Endothelial cell (in vitro differentiated cells): Measurements from ENCODE around the gene DOK5. TPM values are rescaled to one million over a fixed set of nuclear protein-coding genes. Genes with fewer than 3 reads are reported as not detected.

ENCODE experiments used
- DNase-seq: peaks from one replicate; pipeline ENCODE4 v3.0.0; 2021; ENCODE audit warnings: low spot score
- H3K27ac Mint-ChIP-seq: one replicate; pipeline ENCODE4 v1.8.0; 2021; ENCODE audit warnings: mixed read lengths, inconsistent platforms; ENCODE audit not compliant: unreplicated experiment
- H3K27me3 Mint-ChIP-seq: one replicate; pipeline ENCODE4 v1.8.0; 2021; ENCODE audit warnings: mild to moderate bottlenecking, moderate library complexity, mixed read lengths, inconsistent platforms; ENCODE audit not compliant: unreplicated experiment
- H3K36me3 Mint-ChIP-seq: one replicate; pipeline ENCODE4 v1.8.0; 2021; ENCODE audit warnings: mild to moderate bottlenecking, low read depth, mixed read lengths, inconsistent platforms; ENCODE audit not compliant: unreplicated experiment
- H3K4me1 Mint-ChIP-seq: one replicate; pipeline ENCODE4 v1.8.0; 2021; ENCODE audit warnings: mild to moderate bottlenecking, mixed read lengths, inconsistent platforms; ENCODE audit not compliant: unreplicated experiment
- H3K4me3 Mint-ChIP-seq: one replicate; pipeline ENCODE4 v1.8.0; 2021; ENCODE audit warnings: mild to moderate bottlenecking, mixed read lengths, inconsistent platforms; ENCODE audit not compliant: unreplicated experiment
- H3K9me3 Mint-ChIP-seq: one replicate; pipeline ENCODE4 v1.8.0; 2021; ENCODE audit warnings: mixed read lengths, inconsistent platforms; ENCODE audit not compliant: unreplicated experiment
- CTCF ChIP-seq: fragments of 200-600 bp; sonication (generic); IDR thresholded peaks from one replicate; pipeline ENCODE4 v1.5.0; 2021; ENCODE audit warnings: antibody characterized with exemption; ENCODE audit not compliant: unreplicated experiment
- total RNA-seq: library from RNA; stranded (reverse); fragmentation: NEBNext Ultra II Directional; extraction: Animal tissue kit (Norgen Biotek cat#: 25700); gene quantifications from one replicate; pipeline ENCODE4 v1.2.1, GENCODE V29; 2021; ENCODE audit not compliant: unreplicated experiment

The DOK5 gene
- total RNA-seq, 1 donor from 2014 or later = 0.26 TPM

GRCh38 chr20:54458219-54458618 lies 17.2 kb upstream of the DOK5 start:
- H3K4me1 Mint-ChIP-seq = no peaks in the 10 kb centered on the region
- peaks cover under 1% of the 10 kb centered on the region for H3K27me3 Mint-ChIP-seq
- H3K36me3 Mint-ChIP-seq = no peaks in the 10 kb centered on the region
- no peak for DNase-seq
- H3K9me3 Mint-ChIP-seq = no peaks in the 10 kb centered on the region
- H3K4me3 Mint-ChIP-seq = no peak overlapping the region
- no peak for TF ChIP-seq CTCF
- H3K27ac Mint-ChIP-seq = no peak overlapping the region

- DNase-seq = no peak
- no peak for TF ChIP-seq CTCF
- Mint-ChIP-seq H3K9me3 (no peaks in the 10 kb centered on the region), H3K27ac (no peak overlapping the region), H3K4me3 (no peak overlapping the region), H3K27me3 (no peaks in the 10 kb centered on the region), H3K36me3 (no peaks in the 10 kb centered on the region), H3K4me1 (no peaks in the 10 kb centered on the region)
Observed at GRCh38 chr20:54459279-54459678, 16.1 kb upstream of the DOK5 start.

GRCh38 chr20:54464003-54464402 lies 11.4 kb upstream of the DOK5 start:
- Mint-ChIP-seq H3K36me3 (no peaks in the 10 kb centered on the region), H3K27me3 (no peaks in the 10 kb centered on the region), H3K4me1 (no peaks in the 10 kb centered on the region), H3K27ac (no peak overlapping the region), H3K4me3 (no peak overlapping the region), H3K9me3 (no peaks in the 10 kb centered on the region)
- DNase-seq = no peak
- TF ChIP-seq CTCF = no peak

GRCh38 chr20:54466127-54466526 lies 9.3 kb upstream of the DOK5 start:
- Mint-ChIP-seq H3K4me3 (no peak overlapping the region), H3K36me3 (no peaks in the 10 kb centered on the region), H3K27me3 (no peaks in the 10 kb centered on the region), H3K4me1 (no peaks in the 10 kb centered on the region), H3K27ac (no peak overlapping the region), H3K9me3 (no peaks in the 10 kb centered on the region)
- DNase-seq = no peak
- TF ChIP-seq CTCF = no peak

- Mint-ChIP-seq H3K4me1 (no peaks in the 10 kb centered on the region), H3K27me3 (no peaks in the 10 kb centered on the region)
- no peak for TF ChIP-seq CTCF
Observed at GRCh38 chr20:54467622-54468021, 7.8 kb upstream of the DOK5 start.

More at GRCh38 chr20:54467622-54468021, 7.8 kb upstream of the DOK5 start:
- H3K36me3 Mint-ChIP-seq = no peaks in the 10 kb centered on the region
- no peak for DNase-seq
- no peak overlapping the region for H3K4me3 Mint-ChIP-seq
- H3K9me3 Mint-ChIP-seq = no peaks in the 10 kb centered on the region
- no peak overlapping the region for H3K27ac Mint-ChIP-seq
